RWPE1 (cell line): ENCODE measurements around the gene TSPAN18.

Experiments
- CTCF ChIA-PET: fragments of 350-600 bp; sonication (Branson Sonifier 250); formaldehyde crosslinking; extraction: SDS; loops from one replicate; lab custom pipeline; 2021; lab: Yijun Ruan, JAX
- POLR2A ChIA-PET: fragments of 400-600 bp; formaldehyde crosslinking; extraction: SDS; loops from one replicate; lab custom pipeline; 2020; ENCODE audit warnings: antibody characterized with exemption; ENCODE audit not compliant: low non-redundant PET; lab: Yijun Ruan, JAX
- DNase-seq: peaks from one replicate; pipeline ENCODE4 v3.0.0; 2012; ENCODE audit warnings: low spot score
- H3K27ac ChIP-seq: fragments of 450-650 bp; 2 replicates; pipeline ENCODE4 v1.5.1; 2017
- TF ChIP-seq, protein P1 (sequence below): fragments of 450-650 bp; conservative IDR thresholded peaks from 2 replicates; pipeline ENCODE4 v1.5.1; 2017; ENCODE audit warnings: low read depth, mild to moderate bottlenecking

TSPAN18 gene

DNA sequence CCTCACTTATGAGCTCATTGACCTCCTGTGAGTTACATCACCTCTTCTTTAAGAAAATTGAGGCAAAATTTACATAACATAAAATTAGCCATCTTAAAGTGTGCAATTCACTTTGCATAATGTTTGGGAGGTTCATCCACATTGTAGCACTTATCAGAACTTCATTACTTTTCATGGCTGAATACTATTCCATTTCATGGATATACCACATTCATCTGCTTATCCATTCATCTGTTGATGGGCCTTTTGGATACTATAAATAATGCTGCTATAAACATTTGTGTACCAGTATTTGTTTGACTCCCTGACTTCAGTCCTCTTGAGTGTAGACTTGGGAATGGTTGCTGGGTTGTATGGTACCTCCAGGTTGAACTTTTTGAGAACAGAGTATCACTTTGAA is 120.6 kb downstream of the TSPAN18 start:
- DNase-seq, result no peak
- TF ChIP-seq, protein P1, sequence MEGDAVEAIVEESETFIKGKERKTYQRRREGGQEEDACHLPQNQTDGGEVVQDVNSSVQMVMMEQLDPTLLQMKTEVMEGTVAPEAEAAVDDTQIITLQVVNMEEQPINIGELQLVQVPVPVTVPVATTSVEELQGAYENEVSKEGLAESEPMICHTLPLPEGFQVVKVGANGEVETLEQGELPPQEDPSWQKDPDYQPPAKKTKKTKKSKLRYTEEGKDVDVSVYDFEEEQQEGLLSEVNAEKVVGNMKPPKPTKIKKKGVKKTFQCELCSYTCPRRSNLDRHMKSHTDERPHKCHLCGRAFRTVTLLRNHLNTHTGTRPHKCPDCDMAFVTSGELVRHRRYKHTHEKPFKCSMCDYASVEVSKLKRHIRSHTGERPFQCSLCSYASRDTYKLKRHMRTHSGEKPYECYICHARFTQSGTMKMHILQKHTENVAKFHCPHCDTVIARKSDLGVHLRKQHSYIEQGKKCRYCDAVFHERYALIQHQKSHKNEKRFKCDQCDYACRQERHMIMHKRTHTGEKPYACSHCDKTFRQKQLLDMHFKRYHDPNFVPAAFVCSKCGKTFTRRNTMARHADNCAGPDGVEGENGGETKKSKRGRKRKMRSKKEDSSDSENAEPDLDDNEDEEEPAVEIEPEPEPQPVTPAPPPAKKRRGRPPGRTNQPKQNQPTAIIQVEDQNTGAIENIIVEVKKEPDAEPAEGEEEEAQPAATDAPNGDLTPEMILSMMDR, result no peak
- ChIA-PET POLR2A (no interaction called here), CTCF (no interaction called here)
- H3K27ac ChIP-seq, result no peak overlapping the region

- no peak overlapping the region for H3K27ac ChIP-seq
- TF ChIP-seq, protein P1, result no peak
- POLR2A ChIA-PET, result no interaction called here
- DNase-seq, result no peak
- CTCF ChIA-PET, result no interaction called here
These were observed 121.6 kb downstream of the TSPAN18 start for GRCh38 chr11:44848203-44848962.

GRCh38 chr11:44848963-44849350 is 122.2 kb downstream of the TSPAN18 start:
- POLR2A ChIA-PET, result no interaction called here
- no peak for DNase-seq
- H3K27ac ChIP-seq, result no peak overlapping the region
- TF ChIP-seq, protein P1, result no peak
- CTCF ChIA-PET, result no interaction called here

GRCh38 chr11:44849424-44849823 is 122.7 kb downstream of the TSPAN18 start:
- POLR2A ChIA-PET, result no interaction called here

GRCh38 chr11:44849922-44850321 is 123.2 kb downstream of the TSPAN18 start:
- DNase-seq, result no peak
- TF ChIP-seq, protein P1, result no peak
- H3K27ac ChIP-seq, result no peak overlapping the region
- POLR2A ChIA-PET, result no interaction called here
- CTCF ChIA-PET, result no interaction called here

More at GRCh38 chr11:44849424-44849823, 122.7 kb downstream of the TSPAN18 start:
- no peak for DNase-seq
- no peak overlapping the region for H3K27ac ChIP-seq
- TF ChIP-seq, protein P1, result no peak
- CTCF ChIA-PET, result no interaction called here

DNA sequence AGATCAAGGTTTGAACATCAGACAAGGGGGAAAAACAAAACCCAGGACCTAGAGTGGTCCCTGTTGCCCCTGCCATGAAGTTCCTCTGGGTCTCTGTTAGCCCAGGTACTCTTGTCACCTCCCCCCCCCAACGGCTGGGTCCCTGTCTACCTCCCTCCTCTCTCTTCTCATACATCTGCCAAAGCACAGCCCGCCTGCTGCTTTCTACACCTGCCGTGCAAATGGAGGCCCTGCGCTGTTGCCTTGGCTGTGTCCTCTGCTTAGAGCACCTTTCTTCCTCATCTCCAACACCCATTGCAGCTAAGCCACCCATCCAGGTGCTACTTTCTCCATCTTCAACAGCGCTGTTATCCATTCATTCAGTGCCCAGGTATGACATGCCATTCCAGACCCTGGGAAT is 124.7 kb downstream of the TSPAN18 start:
- TF ChIP-seq, protein P1, result no peak
- ChIA-PET CTCF (no interaction called here), POLR2A (no interaction called here)
- DNase-seq, result no peak
- no peak overlapping the region for H3K27ac ChIP-seq
